ENCODE measurements around the gene FYN. TPM values are rescaled to one million over a fixed set of nuclear protein-coding genes. Genes with fewer than 3 reads are reported as not detected.

Gene FYN
- total and polyA plus RNA-seq, 2 of the 13 experiments (the other 11 are each of a cell fraction or from before 2014, with no cell fraction given) = 15.5 to 24.6 TPM

DNA sequence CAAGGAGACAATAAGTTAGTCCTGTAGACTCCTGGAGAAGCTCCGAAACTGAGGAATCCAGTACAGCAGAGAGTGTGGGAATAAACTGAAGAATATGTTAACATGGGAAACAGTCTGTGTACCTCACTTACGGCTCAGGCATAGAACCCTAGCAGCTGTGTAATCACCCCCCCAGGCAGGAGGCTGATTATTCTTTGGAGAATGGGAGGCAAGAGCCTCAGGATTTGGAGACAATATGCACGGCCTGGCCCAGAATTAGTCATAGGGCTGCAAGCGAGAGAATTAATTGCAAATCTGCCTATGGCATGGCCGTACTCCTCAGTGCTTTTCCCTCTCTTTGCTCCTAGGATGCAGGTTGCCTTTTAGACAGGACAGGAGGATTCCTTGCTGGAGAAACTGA lies 27.5 kb upstream of the FYN start (continued):
- TF ChIP-seq ZNF138 (CRISPR knock-in tag; IDR thresholded peaks at IDR 0.05; ENCODE audit: low read depth) = no peak
- no peak for TF ChIP-seq LCORL (IDR thresholded peaks at IDR 0.05)
- no peak for TF ChIP-seq LCORL (CRISPR knock-in tag; IDR thresholded peaks at IDR 0.05)
- TF ChIP-seq ZNF121 (CRISPR knock-in tag; IDR thresholded peaks at IDR 0.05) = no peak
- TF ChIP-seq ZNF674 (CRISPR knock-in tag; IDR thresholded peaks at IDR 0.05; ENCODE audit: low read depth) = no peak
- TF ChIP-seq, protein P1, sequence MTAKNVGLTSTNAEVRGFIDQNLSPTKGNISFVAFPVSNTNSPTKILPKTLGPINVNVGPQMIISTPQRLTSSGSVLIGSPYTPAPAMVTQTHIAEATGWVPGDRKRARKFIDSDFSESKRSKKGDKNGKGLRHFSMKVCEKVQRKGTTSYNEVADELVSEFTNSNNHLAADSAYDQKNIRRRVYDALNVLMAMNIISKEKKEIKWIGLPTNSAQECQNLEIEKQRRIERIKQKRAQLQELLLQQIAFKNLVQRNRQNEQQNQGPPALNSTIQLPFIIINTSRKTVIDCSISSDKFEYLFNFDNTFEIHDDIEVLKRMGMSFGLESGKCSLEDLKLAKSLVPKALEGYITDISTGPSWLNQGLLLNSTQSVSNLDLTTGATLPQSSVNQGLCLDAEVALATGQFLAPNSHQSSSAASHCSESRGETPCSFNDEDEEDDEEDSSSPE (CRISPR knock-in tag; IDR thresholded peaks at IDR 0.05) = no peak
- no peak for TF ChIP-seq CHD4 (IDR thresholded peaks at IDR 0.05; ENCODE audit: borderline replicate concordance, low read length)
- TF ChIP-seq, protein P2, sequence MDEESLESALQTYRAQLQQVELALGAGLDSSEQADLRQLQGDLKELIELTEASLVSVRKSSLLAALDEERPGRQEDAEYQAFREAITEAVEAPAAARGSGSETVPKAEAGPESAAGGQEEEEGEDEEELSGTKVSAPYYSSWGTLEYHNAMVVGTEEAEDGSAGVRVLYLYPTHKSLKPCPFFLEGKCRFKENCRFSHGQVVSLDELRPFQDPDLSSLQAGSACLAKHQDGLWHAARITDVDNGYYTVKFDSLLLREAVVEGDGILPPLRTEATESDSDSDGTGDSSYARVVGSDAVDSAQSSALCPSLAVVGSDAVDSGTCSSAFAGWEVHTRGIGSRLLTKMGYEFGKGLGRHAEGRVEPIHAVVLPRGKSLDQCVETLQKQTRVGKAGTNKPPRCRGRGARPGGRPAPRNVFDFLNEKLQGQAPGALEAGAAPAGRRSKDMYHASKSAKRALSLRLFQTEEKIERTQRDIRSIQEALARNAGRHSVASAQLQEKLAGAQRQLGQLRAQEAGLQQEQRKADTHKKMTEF (CRISPR knock-in tag; IDR thresholded peaks at IDR 0.05) = no peak
- TF ChIP-seq ZKSCAN1 (IDR thresholded peaks at IDR 0.05; ENCODE audit: low read length) = no peak
- no peak for TF ChIP-seq ZNF891 (CRISPR knock-in tag; IDR thresholded peaks at IDR 0.05)
- TF ChIP-seq, protein P3, sequence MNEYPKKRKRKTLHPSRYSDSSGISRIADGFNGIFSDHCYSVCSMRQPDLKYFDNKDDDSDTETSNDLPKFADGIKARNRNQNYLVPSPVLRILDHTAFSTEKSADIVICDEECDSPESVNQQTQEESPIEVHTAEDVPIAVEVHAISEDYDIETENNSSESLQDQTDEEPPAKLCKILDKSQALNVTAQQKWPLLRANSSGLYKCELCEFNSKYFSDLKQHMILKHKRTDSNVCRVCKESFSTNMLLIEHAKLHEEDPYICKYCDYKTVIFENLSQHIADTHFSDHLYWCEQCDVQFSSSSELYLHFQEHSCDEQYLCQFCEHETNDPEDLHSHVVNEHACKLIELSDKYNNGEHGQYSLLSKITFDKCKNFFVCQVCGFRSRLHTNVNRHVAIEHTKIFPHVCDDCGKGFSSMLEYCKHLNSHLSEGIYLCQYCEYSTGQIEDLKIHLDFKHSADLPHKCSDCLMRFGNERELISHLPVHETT (CRISPR knock-in tag; conservative IDR thresholded peaks at IDR 0.05) = no peak

DNA sequence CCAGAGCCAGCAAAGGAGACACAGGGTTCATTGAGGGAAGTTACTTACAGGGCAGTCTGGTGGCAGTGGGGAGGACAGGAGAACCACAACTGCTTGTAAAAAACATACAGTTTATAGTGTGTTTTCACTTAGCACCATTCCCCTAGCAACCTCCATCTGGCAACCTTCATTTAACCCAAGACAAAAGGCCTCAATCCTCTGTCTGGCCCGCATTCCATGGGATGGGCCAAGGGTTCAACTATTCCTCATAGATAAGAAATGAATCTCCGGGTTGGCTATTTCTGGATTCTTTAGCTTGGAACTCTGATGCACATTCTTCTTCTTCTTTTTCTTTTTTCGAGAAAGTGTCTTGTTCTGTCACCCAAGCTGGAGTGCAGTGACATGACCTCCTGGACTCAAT lies 26.3 kb upstream of the FYN start:
- DNase-seq (ENCODE audit: low spot score) (no peak), FAIRE-seq (no peak), ATAC-seq (no peak)
- intact Hi-C loops (cut with micrococcal nuclease; ENCODE audit: unreplicated experiment) = no loop called here
- no peaks in the 10 kb centered on the region for H4K20me1 ChIP-seq (ENCODE audit: insufficient read depth, low read length)
- ChIA-PET POLR2A (no interaction called here), CTCF (ENCODE audit: low intra/inter-chr PET ratio, low total read pairs) (no interaction called here)
- H3K9ac ChIP-seq (ENCODE audit: insufficient read depth, low read depth, low read length) = no peak overlapping the region
- in situ Hi-C loops (cut with HindIII; ENCODE audit: extremely low pct_ligation_motif_present, low pct_unique_long_range_greater_than_20kb) = no loop called here
- no peak overlapping the region for H3K27ac ChIP-seq (ENCODE audit: extremely low read length, insufficient read depth, low read length)
- TF ChIP-seq ZNF431 (CRISPR knock-in tag; IDR thresholded peaks at IDR 0.05; ENCODE audit: borderline replicate concordance, low read depth) (no peak), MATR3 (CRISPR knock-in tag; IDR thresholded peaks at IDR 0.05) (no peak), STAG1 (CRISPR knock-in tag; IDR thresholded peaks at IDR 0.05) (no peak), YY1 (IDR thresholded peaks at IDR 0.05; ENCODE audit: insufficient read depth, insufficient replicate concordance, low read depth, low read length) (no peak), ONECUT2 (CRISPR knock-in tag; IDR thresholded peaks at IDR 0.05) (no peak), CBFB (CRISPR knock-in tag; IDR thresholded peaks at IDR 0.05) (no peak), ZNF264 (CRISPR knock-in tag; IDR thresholded peaks at IDR 0.05) (no peak)
- no TSS peak for BruUV-seq (replicated peaks)
- H3K36me3 ChIP-seq (replicated peaks in 1 of 2; ENCODE audit: control insufficient read depth in 1 of 2, insufficient read depth in 2 of 2, low read length in 2 of 2) = no peaks in the 10 kb centered on the region
- WGBS (ENCODE audit: low lambda C conversion rate) = 29% methylated on average over 3 of the region's 3 CpGs
- H3K4me1 ChIP-seq (ENCODE audit: insufficient read depth, low read length) = peaks cover 8% of the 10 kb centered on the region
- H3K4me2 ChIP-seq (ENCODE audit: low read depth, low read length) = no peak overlapping the region
- H3K79me2 ChIP-seq (ENCODE audit: insufficient read depth, low read length) = no peaks in the 10 kb centered on the region
- H3K4me3 ChIP-seq (replicated peaks in 1 of 3; ENCODE audit: insufficient read depth in 1 of 3, low read depth in 2 of 3, low read length in 3 of 3) = no peak overlapping the region
- peaks cover 0 to 7% of the 10 kb centered on the region in 2 experiments; a peak in 1 of 5 replicates for H3K27me3 ChIP-seq (ENCODE audit: control insufficient read depth in 1 of 2, insufficient read depth in 2 of 2, low read length in 2 of 2)
- H3K9me3 ChIP-seq (ENCODE audit: low read length) = no peaks in the 10 kb centered on the region
- no peak overlapping the region for H2AFZ ChIP-seq (ENCODE audit: low read length)

Measured in HepG2 (cell line).